EL (cell line): ENCODE measurements around the gene ZRANB3.
A peak's percentile ranks its signal among the peaks of the same experiment; 100 is the strongest.
"Not testable (repeated sequence)": the region's sequence is repeated elsewhere in the genome, so short reads cannot be mapped to it uniquely, and the experiment has no call there.

Experiments
- DNase-seq: peaks from one replicate; pipeline ENCODE4 v3.0.0-alpha.2; 2016

ZRANB3 gene

DNA sequence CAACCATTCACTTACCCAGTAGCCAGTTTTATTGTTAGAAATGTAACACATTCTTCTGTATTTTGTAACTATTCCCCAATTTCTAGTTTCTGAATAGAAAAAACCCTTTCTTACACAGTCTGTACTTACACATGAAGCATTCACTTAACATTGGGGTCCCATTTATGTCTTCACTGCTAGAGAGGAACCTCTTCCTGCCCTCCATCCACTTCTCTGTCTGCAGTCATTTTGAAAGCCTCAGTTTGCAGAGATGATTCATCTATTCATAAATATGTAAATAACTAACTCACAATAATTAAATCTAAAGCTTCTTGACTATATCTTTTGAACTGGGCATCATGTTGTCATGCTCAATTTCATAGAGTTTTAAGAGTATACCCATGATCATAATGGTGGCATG lies 55.9 kb downstream of the ZRANB3 start:
- DNase-seq: no peak

DNA sequence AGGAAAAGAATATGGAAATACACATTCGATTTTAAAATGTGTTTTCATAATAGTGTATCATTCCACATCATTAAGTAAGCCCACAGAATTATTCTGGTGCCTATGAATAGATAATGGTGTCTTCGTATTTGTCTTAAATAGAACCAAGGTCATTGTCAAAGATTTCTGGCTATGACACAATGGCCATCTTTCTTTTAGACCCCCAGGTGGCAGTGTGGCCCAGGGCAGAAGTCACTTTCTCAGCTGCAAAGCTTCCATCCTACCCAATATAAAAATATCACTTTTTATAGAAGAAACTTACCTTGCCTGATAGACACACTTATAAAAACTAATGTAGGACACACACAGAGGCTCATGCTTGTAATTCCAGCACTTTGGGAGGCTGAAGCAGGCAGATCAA lies 57.5 kb downstream of the ZRANB3 start:
- peak; percentile 25 for DNase-seq

DNA sequence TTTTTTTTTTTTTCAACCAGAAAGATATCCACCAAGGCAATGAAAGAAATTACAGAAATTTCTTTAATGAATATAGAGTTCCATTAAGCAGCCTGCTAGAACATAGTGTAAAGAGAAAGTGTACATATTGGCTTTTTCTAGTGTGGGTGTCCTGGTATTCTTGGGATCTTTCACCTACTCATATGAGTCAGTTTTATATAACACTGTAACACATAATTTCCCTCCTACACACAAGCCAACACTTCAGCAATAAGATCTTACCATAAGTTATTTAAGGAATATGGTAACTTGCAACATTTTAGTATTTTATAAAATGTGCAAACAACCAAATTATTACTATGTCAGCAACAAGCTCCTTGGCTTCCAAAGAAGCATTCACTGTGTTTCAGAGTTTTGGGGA lies 59.9 kb downstream of the ZRANB3 start:
- no peak for DNase-seq

DNA sequence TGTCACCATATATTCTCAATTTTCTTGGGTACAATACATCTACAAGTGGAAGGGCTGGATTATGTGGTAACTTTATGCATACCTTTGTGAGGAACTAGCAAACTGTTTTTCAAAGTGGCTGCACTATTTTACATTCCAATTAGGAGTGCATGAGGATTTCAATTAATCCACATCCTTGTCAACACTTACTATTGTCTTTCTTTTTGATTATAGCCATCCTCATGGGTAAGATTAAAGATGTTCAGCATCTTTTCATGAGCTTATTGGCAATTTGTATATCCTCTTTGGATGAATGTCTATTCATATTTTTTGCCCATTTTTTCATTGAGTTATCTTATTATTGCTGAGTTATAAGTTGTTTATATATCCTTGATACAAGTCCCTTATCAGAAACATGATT lies 73.7 kb downstream of the ZRANB3 start:
- DNase-seq: no peak

DNA sequence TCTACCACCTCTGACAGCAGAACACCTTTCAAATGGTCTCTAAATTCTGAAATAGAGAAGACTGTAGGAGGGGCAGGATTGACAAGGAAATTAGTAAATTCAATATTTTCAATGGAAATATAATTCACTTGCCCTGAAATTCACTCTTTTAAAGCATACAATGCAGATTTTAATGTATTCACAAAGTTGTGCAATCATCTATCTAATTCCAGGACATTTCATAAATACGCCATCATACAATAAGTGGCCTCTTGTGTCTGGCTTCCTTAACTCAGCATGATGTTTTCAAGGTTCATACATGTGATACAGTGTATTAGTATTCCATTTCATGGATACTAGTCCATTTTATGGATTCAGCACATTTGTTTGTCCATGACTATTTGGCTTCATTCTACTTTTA lies 74.2 kb downstream of the ZRANB3 start:
- no peak for DNase-seq

DNA sequence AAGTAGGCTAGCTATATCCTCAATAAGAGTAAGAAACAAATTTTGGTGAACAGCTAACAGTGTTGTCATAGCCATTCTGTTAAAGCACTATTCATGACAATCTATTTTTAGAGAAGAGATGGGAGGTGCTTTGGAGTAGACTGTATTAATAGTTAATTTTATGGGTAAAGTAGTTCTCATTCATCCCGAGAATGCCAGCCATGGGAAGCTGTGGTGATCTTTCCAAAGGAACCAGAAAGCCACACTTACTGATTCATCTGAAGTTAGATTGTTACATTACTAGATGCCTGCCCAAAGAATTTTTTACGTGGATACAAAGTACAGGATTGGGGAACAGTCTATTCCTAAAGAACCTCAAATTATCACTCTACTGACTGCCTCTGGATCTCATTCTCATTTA lies 74.6 kb downstream of the ZRANB3 start:
- DNase-seq: no peak

DNA sequence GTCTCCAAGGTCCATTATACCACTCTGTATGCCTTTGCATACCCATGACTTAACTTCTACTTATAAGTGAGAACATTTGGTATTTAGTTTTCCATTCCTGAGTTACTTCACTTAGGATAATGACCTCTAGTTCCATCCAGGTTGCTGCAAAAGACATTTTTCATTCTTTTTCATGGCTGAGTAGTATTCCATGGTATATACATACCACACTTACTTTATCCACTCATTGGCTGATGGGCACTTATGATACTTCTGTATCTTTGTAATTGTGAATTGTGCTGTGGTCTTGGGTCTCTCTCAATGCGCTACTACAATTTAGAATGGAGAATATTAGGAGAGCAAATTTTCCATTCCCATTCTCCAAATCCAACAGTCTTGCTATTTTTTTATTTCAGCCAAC lies 76.4 kb downstream of the ZRANB3 start:
- no peak for DNase-seq

DNA sequence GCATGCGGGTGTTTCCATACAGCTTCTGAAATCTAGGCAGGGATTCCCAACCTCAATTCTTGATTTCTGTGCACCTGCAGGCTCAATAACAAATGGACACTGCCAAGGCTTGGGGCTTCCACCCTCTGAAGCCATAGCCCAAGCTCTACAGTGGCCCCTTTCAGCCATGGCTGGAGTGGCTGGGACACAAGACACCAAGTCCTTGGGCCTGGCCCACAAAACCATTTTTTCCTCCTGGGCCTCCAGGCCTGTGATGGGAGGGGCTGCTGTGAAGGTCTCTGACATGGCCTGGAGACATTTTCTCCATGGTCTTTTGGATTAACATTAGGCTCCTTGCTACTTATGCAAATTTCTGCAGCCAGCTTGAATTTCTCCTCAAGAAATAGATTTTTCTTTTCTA lies 78.0 kb downstream of the ZRANB3 start:
- DNase-seq: not testable (repeated sequence)

DNA sequence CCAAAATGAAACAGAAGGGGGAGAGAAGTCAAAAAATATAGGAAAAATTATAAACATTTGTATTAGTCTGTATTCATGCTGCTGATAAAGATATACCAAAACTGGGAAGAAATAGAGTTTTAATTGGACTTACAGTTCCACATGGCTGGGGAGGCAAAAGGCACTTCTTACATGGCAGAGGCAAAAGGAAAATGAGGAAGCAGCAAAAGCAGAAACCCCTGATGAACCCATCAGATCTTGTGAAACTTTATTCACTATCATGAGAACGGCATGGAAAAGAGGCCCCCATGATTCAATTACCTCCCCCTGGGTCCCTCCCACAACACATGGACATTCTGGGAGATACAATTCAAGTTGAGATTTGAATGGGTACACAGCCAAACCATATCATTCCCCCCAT lies 79.1 kb downstream of the ZRANB3 start:
- no peak for DNase-seq

DNA sequence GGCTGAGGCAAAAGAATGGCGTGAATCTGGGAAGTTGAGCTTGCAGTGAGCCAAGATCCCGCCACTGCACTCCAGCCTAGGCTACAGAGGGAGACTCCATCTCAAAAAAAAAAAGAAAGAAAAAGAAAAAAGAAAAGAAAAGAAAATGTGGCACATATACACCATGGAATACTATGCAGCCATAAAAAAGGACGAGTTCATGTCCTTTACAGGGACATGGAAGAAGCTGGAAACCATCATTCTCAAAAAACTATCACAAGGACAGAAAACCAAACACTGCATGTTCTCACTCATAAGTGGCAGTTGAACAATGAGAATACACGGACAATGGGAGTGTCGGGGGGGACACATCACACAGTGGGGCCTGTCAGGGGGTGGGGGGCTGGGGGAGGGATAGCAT lies 88.0 kb downstream of the ZRANB3 start:
- not testable (repeated sequence) for DNase-seq

DNA sequence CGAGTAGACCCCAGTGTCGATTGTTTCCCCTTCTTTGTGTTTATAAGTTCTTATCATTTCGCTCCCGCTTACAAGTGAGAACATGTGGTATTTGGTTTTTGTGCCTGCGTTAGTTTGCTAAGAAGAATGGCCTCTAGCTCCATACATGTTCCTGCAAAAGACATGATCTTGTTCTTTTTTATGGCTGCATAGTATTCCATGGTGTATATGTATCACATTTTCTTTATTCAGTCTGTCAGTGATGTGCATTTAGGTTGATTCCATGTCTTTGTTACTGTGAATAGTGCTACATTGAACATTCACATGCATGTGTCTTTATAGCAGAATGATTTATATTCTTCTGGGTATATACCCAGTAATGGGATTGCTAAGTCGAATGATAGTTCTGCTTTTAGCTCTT lies 95.9 kb downstream of the ZRANB3 start:
- not testable (repeated sequence) for DNase-seq

DNA sequence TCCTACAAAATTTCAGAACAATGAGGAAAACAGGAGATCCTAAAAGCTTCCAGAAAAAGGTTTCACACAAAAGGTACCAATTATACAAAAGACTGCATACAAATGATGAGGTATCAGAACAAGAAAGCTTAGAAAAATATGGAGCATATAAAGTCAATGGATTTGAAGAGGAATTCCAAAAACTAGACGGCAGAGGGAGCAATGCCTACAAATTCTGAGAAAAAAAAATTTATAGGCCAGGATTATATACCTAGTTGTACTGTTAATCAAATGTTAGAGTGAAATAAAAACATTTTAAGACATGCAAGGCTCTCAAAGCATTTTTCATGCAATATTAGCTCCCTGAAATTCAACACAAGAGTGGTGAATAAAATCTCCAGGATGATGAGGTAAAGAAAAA lies 106.2 kb downstream of the ZRANB3 start:
- no peak for DNase-seq

DNA sequence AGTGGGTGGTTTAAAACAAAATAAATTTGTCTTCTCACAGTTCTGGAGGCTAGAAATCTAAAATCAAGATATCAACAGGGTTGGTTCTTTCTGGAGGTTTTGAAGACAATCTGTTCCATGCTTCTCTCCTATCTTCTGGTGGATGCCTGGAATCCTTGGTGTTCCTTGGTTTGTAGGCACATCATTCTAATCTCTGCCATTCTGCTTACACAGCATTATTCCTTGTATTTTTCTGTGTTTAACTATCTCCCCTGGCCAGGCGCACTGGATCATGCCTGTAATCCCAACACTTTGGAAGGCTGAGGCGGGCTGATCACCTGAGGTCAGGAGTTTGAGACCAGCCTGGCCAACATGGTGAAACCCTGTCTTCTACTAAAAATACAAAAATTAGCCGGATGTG lies 108.1 kb downstream of the ZRANB3 start:
- no peak for DNase-seq

DNA sequence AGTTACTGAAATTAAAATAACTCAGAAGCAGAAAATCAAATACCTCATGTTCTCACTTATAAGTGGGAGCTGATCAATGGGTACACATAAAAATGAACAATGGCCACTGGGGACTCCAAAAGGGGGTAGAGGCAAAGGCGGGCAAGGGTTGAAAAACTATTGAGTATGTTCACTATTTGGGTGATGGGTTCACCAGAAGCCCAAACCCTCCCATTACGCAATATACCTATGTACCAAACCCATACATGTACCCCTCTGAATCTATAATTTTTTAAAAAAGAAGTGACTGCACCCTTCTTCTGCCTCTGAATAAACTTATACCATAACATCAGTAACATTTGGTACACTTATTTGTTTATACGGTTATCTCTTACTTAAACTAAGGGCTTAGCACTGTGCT lies 119.4 kb downstream of the ZRANB3 start:
- no peak for DNase-seq

DNA sequence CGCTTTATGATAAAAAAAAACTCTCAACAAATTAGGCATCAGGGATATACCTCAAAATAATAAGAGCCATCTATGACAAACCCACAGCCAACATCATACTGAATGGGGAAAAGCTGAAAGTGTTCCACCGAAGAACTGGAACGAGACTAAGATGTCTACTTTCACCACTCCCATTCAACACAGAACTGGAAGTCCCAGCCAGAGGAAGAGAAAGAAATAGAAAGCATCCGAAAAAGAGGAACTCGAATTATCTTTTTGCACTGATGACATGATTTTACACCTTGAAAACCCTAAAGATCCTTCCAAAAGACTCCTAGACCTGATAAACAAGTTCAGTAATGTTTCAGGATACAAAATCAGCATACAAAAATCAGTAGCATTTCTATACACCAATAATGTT lies 121.6 kb downstream of the ZRANB3 start:
- no peak for DNase-seq

DNA sequence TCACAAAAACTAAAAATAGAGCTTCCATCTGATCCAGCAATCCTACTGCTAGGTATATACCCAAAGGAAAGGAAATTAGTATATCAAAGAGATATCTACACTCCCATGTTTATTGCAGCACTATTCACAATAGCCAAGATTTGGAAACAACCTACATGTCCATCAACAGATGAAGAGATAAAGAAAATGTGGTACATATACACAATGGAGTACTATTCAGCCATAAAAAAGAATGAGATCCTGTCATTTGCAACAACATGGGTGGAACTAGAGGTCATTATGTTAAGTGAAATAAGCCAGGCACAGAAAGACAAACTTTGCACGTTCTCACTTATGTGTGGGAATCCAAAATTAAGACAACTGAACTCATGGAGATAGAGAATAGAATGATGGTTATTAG lies 134.8 kb downstream of the ZRANB3 start:
- DNase-seq: not testable (repeated sequence)

DNA sequence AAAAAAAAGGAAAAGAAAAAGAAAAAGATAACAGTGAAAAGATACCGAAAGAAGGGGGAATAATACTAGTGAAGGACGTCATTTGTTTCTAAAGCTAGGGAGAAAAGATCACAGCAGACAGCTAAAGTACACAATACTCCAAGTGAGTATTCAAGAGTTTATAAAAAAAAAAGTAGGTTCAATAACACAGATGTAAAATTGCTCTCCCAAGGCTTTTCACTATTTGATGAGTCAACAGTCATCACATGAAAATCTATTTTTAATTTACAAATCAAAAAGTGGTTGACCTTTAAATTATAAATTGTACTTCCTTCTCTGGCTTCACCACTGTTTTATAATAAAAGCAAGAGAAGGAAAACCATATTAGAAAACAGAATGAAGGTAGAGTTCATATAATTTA lies 144.0 kb downstream of the ZRANB3 start:
- DNase-seq: no peak

DNA sequence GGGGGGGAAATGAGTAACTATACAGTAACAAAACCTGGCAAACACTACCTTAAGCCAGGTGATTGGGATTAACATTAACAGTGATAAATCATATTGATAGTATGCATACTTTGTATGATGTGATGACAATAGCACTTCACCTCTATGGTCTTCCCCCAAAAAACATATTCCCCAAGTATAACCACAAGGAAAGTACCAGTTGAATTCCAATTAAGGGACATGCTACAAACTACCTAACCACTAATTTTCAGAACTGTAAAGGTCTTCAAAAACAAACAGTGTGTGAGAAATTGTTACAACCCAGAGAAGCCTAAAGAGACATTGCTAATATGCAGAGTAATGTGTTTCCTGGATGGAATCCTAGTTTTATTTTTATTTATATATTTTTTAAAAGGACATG lies 152.4 kb downstream of the ZRANB3 start:
- DNase-seq: no peak

DNA sequence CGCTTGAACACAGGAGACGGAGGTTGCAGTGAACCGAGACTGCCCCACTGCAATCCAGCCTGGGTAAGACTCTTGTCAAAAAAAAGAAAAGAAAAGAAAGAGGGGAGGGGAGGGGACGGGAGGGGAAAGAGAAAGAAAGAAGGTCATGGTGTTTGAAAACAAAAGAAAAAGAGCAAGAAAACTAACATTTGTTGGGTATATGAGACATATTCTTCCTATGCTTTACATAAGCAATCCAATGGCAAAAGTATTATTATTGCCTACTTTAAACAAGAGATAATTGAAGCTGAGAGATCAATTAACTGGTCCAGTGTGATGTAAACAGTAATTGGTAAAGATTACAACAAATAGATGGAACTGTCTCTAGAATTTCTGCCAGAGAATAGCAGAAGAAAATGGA lies 157.3 kb downstream of the ZRANB3 start:
- DNase-seq: no peak

DNA sequence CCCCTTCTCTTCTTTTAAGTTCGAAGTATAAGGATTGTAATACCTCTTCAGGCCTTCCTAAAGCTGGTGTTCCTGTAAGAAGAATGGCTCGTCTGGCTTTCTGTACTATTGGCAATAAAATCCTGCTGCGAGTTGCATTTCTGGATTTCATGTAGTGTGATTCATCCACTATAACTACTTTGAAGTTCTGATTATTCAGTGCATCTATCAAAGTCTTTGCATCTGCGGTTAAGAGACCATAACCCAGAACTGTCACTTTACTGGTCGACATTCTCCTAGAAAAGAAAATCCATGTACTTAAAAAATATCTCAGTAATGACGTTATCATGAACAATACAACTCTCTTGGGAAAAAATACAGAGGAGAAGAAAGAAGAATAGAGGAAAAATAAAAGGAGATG lies 181.1 kb downstream of the ZRANB3 start:
- DNase-seq: no peak

DNA sequence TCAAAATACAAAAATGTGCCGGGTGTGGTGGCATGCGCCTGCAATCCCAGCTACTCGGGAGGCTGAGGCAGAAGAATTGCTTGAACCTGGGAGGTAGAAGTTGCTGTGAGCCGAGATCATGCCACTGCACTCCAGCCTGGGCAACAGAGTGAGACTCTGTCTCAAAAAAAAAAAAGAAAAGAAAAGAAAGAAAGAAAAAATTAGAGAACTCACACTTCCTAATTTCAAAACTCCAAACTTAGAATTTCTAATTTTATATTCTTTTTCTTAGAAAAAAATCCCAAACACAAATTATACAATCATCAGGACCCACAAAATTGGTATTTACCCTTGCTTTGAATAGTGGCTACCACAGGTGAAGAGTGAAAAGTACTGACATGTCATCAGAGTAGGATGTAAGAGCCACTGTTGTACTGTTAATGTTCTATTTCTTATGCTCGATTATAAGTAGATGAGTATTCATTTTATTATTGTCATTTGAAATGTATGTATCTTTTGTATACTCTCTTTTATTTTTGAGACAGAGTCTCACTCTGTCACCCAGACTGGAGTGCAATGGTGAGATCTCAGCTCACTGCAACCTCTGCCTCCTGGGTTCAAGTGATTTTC lies 182.8 kb downstream of the ZRANB3 start:
- DNase-seq: not testable (repeated sequence)

DNA sequence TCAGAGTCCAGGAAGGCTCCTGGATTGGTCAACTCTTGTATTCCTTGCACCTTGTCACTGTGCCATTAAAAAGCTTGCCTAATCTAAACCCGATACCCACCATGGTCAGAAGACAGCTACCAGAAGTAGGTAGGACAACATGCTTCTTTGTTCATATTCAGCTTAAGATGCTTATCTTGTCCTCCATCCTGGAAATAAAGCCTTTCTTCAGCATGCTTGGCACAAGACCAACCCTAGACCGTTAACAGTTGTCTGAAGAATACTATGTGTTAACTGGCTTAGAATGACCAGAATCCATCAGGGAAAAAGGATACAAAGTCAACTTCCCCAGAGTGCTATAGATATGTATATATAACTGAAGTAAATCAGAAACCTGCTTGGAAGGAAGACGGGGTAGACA lies 193.9 kb downstream of the ZRANB3 start:
- DNase-seq: no peak

DNA sequence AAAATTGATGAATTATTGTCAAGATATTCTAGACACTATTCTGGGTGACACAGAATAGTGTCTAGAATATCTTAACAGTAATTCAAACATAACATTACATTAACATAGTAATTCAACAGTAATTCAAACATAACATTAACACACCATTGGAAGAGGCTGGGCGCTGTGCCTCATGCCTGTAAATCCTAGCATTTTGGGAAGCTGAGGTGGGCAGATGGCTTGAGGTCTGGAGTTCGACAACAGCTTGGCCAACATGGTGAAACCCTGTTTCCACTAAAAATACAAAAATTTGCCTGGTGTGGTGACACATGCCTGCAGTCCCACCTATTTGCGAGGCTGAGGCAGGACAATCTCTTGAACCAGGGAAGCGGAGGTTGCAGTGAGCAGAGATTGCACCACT lies 195.8 kb downstream of the ZRANB3 start:
- DNase-seq: no peak

DNA sequence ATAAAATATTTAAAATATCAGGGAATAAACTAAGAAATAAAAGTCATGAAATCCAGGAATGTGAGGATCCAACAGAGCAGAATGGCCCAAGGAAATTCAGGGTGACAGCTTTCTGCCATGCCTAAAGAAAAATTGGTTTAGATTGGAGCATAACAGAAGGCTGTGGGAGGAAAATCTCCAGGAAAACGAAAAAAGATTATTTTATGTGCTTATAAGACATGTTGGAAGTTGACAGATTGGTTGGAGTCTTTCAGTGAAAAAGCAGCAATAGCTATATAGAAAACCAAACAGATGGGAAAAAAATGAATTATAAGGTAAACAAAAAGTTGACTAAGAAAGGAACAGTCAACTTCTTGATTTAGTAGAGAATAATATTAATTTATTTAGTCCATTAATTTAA lies 203.9 kb downstream of the ZRANB3 start:
- no peak for DNase-seq

DNA sequence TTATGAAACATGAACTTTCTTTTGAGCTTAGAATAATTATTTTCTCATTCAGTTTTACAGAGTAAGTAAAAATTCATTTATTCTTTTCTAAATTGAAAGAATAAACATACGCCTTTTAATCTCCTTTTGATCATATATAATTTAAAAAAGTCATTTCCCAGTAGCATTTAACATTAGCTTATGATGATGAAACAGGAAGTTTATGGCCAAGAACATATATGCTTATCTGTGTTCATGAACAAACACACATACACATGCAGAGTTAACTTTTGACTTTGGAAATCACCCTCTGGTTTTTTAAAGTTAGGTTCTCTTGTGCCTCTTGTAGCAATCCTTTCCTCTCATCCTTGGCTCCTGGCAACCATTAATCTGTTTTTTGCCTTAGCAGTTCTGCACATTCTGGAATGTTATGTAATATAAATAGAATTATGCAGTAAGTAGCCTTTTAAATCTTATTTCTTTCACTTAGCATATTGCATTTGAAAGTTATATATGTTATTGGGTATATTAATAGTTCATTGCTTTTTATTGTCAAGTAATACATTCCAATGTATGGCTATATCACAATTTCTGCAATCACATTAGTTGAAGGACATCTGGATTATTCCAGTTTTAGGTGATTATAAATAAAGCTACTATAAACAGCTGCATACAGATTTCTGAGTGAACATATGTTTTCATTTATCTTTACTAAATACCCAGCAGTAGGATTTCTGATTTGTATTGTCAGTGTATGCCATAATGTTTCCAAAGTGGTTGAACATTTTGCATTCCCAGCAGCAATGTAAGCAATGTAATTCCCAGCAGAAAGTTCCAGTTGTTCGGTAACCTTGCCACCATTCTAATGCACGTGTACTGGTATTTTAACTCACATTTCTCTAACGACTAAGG lies 210.3 kb downstream of the ZRANB3 start:
- no peak for DNase-seq
